NCI-H345 treated with DMSO at 0.1 percent for 48 hours (cell line): ENCODE measurements around the gene PADI1.

Experiments
- DNase-seq: peaks from one replicate; lab custom pipeline; 2025; ENCODE audit not compliant: unreplicated experiment; lab: John Stamatoyannopoulos, UW

PADI1 gene

GRCh38 chr1:17181781-17182464 is 23.0 kb upstream of the PADI1 start:
- no peak for DNase-seq

DNA sequence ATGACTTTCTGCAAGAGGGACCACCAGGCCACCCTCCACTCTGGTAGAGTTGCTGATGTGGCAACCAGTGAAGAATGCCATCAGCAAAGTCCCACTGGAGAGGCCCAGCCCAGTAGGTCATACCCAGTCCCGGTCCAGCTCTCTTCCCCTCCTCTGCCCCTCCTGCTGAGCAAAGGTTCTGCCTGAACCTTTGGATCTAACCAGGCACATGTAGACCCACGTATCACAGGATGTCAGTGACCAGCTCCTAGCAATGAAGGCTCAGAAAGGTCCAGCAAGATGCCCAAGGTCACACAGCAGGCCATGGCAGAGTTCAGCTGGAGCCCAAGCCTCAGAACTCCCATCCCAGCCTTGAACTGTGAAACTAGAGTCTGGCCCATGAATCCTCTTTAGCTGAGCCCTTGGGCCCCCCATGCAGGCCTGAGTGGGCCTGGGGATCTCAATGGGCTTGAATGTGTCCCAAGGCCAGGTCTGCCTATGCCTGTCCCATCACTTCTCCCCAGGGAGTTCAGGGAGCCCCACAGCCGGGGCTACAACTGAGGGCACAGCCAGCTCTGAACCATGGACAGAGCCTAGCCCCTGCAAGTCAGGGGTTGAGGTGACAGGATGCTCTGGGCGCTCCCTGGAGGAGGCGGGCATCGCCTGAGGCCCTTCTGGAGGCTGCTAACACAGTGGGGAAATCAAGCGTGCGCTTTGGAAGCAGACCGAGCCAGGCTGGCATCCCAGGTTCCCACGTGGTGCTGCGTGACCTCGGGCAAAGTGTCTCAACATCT is 21.4 kb upstream of the PADI1 start:
- no peak for DNase-seq

DNA sequence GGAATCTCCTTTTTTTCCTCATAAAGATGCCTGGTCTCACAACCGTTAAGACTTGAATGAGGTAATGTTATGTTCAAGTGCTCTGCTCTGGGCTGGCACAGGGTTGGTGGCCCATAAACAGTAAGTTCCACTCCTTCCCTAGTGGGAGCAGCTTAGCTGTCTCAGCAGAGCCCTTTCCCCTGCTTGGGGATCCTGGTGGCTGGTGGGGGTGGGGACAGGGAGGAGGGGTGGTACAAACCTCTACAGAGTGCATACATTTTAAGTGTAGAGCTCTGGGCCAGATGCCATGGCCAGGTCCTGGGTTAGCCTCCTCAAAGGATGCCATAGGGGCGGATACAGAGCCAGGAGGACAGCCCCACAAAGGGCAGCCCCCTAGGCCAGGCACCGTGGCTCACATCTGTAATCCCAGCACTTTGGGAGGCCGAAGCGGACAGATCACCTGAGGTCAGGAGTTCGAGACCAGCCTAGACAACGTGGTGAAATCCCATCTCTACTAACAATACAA is 20.7 kb upstream of the PADI1 start:
- DNase-seq = no peak

- DNase-seq = no peak
Measured at GRCh38 chr1:17184822-17185484, 20.0 kb upstream of the PADI1 start.

DNA sequence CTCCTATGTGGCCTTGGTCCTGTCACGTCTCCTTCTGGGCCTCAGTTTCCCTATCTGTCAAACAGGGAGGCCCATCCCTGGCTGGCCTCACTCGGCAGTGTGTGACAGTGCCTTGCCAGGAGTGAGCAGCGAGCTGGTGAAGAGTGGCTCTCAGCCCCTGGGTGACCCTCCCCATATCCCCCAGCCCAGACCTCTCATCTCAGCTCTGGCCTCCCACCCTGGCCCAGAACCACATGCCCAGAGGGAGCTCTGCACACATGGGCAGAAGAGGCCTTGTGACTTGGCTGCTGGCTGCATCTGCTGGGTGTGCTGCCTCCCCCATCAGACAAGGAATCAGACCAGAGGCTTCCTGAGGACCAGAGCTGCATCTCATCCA is 19.5 kb upstream of the PADI1 start:
- DNase-seq = no peak

GRCh38 chr1:17186216-17186909 is 18.6 kb upstream of the PADI1 start:
- DNase-seq = no peak

DNA sequence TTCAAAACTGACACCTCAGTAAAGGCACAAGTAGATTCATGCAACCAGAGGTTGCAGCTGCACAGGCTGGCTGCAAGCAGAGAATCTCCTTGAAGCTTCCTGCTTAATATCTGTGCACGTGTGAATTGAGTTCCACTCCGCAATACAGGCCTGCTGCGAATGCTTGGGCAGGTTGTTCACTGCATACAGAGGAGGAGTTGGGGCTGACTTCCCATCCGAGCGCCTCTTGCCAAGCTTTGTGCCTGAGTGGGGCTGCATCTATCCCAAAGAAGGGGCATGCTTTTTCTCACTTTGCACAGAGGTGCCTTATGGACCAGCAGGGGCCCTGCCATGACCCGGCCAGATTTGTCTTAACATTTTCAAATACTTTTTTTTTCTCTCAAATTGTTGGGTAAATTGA is 17.9 kb upstream of the PADI1 start:
- DNase-seq = no peak

DNA sequence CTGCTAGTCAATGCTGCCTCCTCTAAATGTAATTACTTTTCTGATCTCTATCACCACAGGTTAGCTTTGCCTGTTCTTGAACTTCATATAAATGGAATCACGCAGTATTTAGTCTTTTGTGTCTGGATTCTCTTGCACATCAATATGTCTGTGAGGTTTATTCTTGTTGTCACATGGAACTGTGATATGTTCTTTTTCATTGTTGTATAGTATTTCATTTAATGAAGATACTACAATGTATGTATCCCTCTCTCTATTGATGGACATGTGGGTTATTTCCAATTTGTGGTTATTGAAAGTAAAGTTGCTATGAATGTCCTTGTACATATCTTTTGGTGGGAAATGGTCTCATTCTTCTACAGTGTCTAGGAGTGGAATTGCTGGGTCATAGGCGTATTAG is 16.7 kb upstream of the PADI1 start:
- no peak for DNase-seq

DNA sequence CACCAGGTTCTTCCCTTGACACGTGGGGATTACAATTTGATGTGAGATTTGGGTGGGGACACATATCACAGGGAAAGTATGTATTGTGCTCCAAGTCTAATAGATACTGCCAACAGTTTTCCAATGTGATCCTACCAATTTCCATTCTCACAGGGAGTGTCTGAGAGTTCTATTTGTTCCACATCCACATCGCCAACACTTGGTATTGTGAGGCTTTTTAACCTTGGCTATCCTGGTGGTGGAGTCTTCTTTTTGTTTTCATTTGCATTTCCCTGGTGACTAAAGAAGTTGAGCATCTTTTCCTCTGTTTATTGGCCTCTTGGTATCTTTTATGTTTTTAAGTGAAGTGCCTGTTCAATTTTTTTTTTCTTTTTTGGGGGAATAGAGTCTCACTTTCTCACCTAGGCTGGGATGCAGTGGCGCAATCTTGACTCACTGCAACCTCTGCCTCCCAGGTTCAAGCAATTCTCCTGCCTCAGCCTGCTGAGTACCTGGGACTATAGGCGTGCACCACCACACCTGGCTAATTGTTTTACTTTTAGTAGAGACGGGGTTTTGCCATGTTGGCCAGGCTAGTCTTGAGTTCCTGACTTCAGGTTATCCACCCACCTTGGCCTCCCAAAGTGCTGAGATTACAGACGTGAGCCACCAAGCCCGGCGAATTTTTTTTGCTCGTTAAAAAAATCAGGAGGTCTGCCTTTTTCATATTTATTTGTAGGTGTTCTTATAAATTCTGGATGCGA is 15.9 kb upstream of the PADI1 start:
- DNase-seq = no peak

DNA sequence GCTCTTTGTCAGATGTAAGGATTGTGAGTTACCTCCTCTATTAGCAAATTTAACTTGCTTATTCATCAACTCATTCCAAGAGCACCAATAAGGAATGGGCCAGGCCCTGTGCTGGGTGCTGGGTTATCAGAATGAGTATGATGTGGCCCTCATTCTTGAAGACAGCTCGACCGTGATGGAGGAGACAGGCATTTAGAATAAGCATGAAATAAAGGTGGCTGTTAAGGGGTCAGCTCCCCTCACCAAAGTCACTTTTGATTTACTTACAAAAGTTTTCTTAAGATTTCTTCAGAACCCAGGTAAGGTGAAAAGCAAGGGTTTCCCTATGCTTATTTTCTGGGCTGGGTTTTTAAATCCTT is 15.3 kb upstream of the PADI1 start:
- DNase-seq = no peak

- no peak for DNase-seq
Measured at GRCh38 chr1:17190010-17190995, 14.6 kb upstream of the PADI1 start.

- no peak for DNase-seq
Measured at GRCh38 chr1:17191990-17192242, 13.0 kb upstream of the PADI1 start.

DNA sequence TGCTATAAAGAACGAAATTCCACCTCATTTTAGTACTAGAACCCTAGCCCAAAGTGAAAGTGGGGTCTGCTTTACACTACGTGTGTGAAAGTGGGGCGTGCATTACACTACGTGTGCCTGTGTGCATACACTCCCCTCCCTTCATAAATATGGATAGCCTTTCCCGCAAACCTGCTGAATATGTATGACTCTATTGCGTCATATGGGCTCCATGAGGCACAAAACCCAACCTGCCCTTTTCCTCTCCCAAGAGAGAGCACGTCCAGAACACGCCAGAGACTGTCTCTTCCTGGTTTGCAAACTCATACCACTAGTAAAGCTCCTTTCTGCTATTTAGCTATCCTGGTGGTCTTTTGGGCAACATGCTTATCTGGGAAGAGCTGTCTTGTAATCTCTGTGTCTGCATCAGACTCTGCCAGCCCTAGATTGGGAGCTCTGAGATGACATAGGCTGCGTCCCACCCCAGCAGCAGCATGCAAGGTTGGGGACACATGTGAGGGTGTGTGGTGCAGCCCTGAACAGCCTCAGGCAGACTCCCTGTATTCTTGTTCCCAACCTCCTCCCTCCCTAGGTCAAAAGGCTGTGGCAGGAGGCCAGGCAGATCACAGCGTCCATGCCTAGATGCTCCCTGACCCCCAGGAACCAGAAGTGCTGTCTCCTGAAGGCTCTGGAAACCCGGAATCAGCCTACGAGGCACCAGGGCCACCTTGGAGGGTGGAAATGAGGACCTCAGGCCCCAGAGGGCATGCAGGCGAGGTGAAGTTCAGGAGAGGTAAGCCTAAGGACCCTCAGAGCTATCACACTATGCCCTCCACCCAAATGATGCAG is 12.3 kb upstream of the PADI1 start:
- DNase-seq = no peak

GRCh38 chr1:17193222-17194132 is 11.5 kb upstream of the PADI1 start:
- no peak for DNase-seq

GRCh38 chr1:17194133-17194475 is 10.8 kb upstream of the PADI1 start:
- DNase-seq = no peak

- no peak for DNase-seq
Measured at GRCh38 chr1:17194615-17195528, 10.1 kb upstream of the PADI1 start.

DNA sequence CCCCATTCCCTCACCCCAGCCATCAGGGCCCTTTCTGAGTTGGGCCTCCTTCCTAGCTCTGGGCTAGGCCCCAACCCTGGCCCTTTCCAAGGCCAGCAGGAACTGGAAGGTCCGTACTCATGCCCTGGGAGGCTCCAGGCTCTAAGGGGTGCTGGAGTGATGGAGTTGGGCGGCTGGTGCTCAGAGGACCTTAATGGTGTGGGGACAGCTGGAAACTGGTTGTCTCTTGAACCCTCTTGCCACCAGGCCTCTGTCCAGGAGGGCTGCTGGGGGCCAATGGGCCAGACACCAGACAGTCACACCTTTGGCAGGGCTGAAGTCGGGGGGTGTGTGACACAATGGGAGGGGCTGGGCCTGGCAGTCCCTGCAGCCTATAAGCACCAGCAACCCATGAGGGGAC is 9.2 kb upstream of the PADI1 start:
- DNase-seq = no peak
